ENCODE data around the gene RND2. TPM values are rescaled to one million over a fixed set of nuclear protein-coding genes. Genes with fewer than 3 reads are reported as not detected.
"Not testable (repeated sequence)": the region's sequence is repeated elsewhere in the genome, so short reads cannot be mapped to it uniquely, and the experiment has no call there.

Gene RND2
- total RNA-seq = under 1 TPM in 2 of 4 donors, not detected in 2; 0.41 to 0.64 TPM

DNA sequence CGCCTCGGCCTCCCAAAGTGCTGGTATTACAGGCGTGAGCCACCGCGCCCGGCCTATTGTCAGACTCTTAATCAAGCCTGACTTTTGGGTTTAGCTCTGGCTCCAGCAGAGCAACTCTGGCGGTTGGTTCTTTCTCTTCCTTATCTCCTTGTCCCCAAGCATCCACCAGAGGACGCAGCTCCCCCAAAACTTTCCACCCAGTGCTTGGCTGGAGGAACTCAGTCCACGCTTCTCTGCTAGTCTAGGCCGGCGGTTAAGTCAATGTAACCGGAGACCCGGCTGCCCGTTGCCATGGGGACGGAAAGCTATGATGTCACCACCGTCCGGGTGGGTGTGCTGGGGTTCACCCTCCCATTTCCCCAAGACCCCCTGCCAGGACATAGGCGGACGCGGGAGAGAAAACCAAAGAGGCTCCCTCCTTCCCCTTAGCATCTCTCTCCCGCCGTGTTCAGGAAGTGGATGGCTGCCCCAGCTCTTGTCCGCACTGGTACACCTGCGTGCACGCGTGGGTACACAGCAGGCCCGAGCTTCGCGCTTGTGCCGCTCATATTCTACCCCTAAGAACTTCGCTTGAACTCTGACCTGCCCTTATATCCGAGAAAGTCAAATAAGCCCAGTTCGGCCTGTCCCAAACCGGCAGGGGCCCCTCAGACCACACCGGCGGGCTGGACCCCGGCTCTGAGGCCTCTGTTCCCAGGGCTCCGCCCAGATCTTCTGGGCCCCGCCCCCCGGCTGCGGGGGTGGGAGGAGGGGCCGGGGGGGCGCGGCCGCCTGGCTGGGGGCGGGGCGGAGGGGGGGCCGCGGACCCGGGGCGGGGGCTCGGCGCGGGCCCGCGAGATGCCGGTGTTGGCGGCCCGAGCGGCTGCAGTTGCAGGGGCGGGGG is at the start of gene RND2:
Gene RND2 (plus strand): TSS at position 825 of the 883 bp plus-strand sequence. CDS start 117 bp downstream, outside the sequence.
- no peaks in the 10 kb centered on the region for H3K9me3 ChIP-seq
- intact Hi-C loops (cut with DNase I; ENCODE audit: low total_unique reads) = no loop called here
- H3K4me3 ChIP-seq = peak within 1 kb of the TSS; percentile 35 to 57 (median 43)
- peak within 1 kb of the TSS; percentile 67 to 86 (median 74) for H3K27ac ChIP-seq
- H3K36me3 ChIP-seq = no peaks in the 10 kb centered on the region
- DNase-seq = peak; percentile 87
- TF ChIP-seq POLR2A (IDR thresholded peaks at IDR 0.05) (peak; percentile 21), POLR2AphosphoS5 (IDR thresholded peaks at IDR 0.05) (no peak), EP300 (IDR thresholded peaks at IDR 0.05; ENCODE audit: low read depth) (no peak), CTCF (IDR thresholded peaks at IDR 0.05) (peak; percentile 52 to 80 (median 64))
- peaks cover 3% of the 10 kb centered on the region for H3K27me3 ChIP-seq
- peaks cover 6 to 31% (median 25%) of the 10 kb centered on the region in 4 donors for H3K4me1 ChIP-seq
- in situ Hi-C loops (cut with MboI; ENCODE audit: low pct_ligation_motif_present in 1 of 4, low pct_unique_long_range_greater_than_20kb in 1 of 4, low sequenced_read_pairs in 3 of 4) = loop anchor here in 2 of 4 donors (25.0 kb wide), 1 partner anchor 313 kb away; no protein-coding TSS in a partner anchor
- WGBS, 2 donors (ENCODE audit: low coverage in 1 of 2) = 0% methylated on average over 34 of the region's 61 CpGs; no CpG with 5 or more reads in 1 of the 2 donors

GRCh38 chr17:42975265-42975664 is 49.8 kb upstream of the RND2 start:
- in situ Hi-C loops (cut with MboI; ENCODE audit: low pct_ligation_motif_present in 1 of 4, low pct_unique_long_range_greater_than_20kb in 1 of 4, low sequenced_read_pairs in 3 of 4) (no loop called here), intact Hi-C loops (cut with DNase I; ENCODE audit: low total_unique reads) (no loop called here)
- DNase-seq = no peak
- Histone ChIP-seq H3K9me3 (no peaks in the 10 kb centered on the region), H3K36me3 (no peaks in the 10 kb centered on the region), H3K27me3 (no peaks in the 10 kb centered on the region), H3K4me3 (no peak overlapping the region), H3K4me1 (peaks cover 9 to 21% (median 16%) of the 10 kb centered on the region in 4 donors), H3K27ac (no peak overlapping the region)
- TF ChIP-seq POLR2AphosphoS5 (IDR thresholded peaks at IDR 0.05) (no peak), POLR2A (IDR thresholded peaks at IDR 0.05) (no peak), CTCF (IDR thresholded peaks at IDR 0.05) (no peak), EP300 (IDR thresholded peaks at IDR 0.05; ENCODE audit: low read depth) (no peak)
- whole genome bisulfite sequencing, 2 donors (ENCODE audit: low coverage in 1 of 2) = 47 to 83% methylated on average over 2 of the region's 2 CpGs

DNA sequence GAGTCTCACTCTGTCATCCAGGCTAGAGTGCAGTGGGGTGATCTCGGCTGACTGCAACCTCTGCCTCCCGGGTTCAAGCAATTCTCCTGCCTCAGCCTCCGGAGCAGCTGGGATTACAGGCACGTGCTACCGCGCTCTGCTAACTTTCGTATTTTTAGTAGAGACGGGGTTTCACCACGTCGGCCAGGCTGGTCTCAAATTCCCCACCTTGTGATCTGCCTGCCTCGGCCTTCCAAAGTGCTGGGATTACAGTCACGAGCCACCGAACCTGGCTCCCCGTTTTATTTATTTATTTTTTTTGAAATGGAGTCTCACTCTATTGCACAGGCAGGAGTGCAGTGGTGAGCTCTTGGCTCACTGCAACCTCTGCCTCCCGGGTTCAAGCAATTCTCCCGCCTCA is 49.3 kb upstream of the RND2 start:
- H3K27me3 ChIP-seq; H3K4me3 ChIP-seq; H3K9me3 ChIP-seq; H3K36me3 ChIP-seq; in situ Hi-C loops (cut with MboI; ENCODE audit: low pct_ligation_motif_present in 1 of 4, low pct_unique_long_range_greater_than_20kb in 1 of 4, low sequenced_read_pairs in 3 of 4); intact Hi-C loops (cut with DNase I; ENCODE audit: low total_unique reads); DNase-seq; H3K27ac ChIP-seq: not testable (repeated sequence)
- WGBS, 2 donors (ENCODE audit: low coverage in 1 of 2) = 91 to 92% methylated on average over 9 to 16 of the region's 16 CpGs
- H3K4me1 ChIP-seq = peaks cover 9 to 21% (median 16%) of the 10 kb centered on the region in 4 donors

GRCh38 chr17:42979511-42980273 is 45.3 kb upstream of the RND2 start, which contains the start of gene PTGES3L:
TSS of gene PTGES3L (minus strand) at chr17:42980080. CDS start at chr17:42980053, 27 bp downstream.
- in situ Hi-C loops (cut with MboI; ENCODE audit: low pct_ligation_motif_present in 1 of 4, low pct_unique_long_range_greater_than_20kb in 1 of 4, low sequenced_read_pairs in 3 of 4) (no loop called here), intact Hi-C loops (cut with DNase I; ENCODE audit: low total_unique reads) (no loop called here)
- Histone ChIP-seq H3K27me3 (no peaks in the 10 kb centered on the region), H3K4me1 (peaks cover 14 to 43% (median 35%) of the 10 kb centered on the region in 4 donors), H3K27ac (peak within 1 kb of the TSS; percentile 92 to 99 (median 94)), H3K9me3 (no peaks in the 10 kb centered on the region), H3K36me3 (no peaks in the 10 kb centered on the region), H3K4me3 (peak within 1 kb of the TSS; percentile 45 to 98 (median 81))
- no peak for TF ChIP-seq POLR2AphosphoS5 (IDR thresholded peaks at IDR 0.05)
- no peak for TF ChIP-seq CTCF (IDR thresholded peaks at IDR 0.05)
- TF ChIP-seq POLR2A (IDR thresholded peaks at IDR 0.05) = no peak
- TF ChIP-seq EP300 (IDR thresholded peaks at IDR 0.05; ENCODE audit: low read depth) = no peak
- peak; percentile 63 for DNase-seq
- 0 to 26% methylated on average over 2 to 21 of the region's 21 CpGs for WGBS, 2 donors (ENCODE audit: low coverage in 1 of 2)

Measured in transverse colon (tissue), 4 donors.